Measurements from ENCODE around the gene CCL8.

CCL8 gene

GRCh38 chr17:34319039-34319483 is at the start of gene CCL8:
Gene CCL8, plus strand, starts transcription at chr17:34319435. Its CDS starts 67 bp downstream, at chr17:34319502.
- DNase-seq, result no peak

- no peak for DNase-seq
Observed at GRCh38 chr17:34269969-34270368, 49.3 kb upstream of the CCL8 start, which contains the start of gene CCL7. Gene CCL7, plus strand, starts transcription at chr17:34270221. Its CDS starts 70 bp downstream, at chr17:34270291.

DNA sequence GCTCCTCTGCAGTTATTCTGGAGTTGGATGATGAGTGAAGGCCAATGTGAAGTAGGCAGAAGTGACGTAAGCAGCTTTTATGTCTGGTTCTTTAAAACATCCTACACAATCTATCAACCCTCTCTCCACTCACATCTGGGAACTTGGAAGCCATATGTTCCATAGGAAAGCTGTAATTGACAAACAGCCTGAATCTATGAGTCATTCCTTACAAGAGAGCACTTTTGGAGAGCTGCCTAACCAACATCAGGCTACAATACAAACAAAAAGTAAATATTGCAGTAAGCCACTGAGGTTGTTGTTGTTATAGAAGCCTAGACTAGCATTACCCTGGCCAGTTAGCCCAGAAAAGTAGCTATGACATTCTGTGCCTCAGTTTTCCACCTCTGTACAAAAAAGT is 43.4 kb upstream of the CCL8 start:
- DNase-seq, result no peak

GRCh38 chr17:34276826-34277225 is 42.4 kb upstream of the CCL8 start:
- no peak for DNase-seq

GRCh38 chr17:34283571-34283970 is 35.7 kb upstream of the CCL8 start:
- no peak for DNase-seq

DNA sequence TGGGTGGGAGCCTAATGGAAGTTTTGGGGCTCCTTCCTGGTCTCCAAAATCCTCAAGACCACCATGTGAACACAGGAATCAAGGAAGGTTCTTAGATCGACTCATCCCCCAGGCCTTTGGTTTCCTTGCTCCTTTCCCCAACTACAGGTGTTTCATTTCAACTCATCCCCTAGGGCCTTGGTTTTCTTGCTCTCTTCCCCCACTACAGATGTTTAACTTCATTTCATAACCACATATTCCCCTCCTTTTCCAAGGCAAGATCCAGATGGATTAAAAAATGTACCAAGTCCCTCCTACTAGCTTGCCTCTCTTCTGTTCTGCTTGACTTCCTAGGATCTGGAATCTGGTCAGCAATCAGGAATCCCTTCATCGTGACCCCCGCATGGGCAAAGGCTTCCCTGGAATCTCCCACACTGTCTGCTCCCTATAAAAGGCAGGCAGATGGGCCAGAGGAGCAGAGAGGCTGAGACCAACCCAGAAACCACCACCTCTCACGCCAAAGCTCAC is 33.9 kb upstream of the CCL8 start, which contains the start of gene CCL11:
TSS of gene CCL11 (plus strand) at position 457 of the 507 bp plus-strand sequence. CDS start 67 bp downstream, outside the sequence.
- no peak for DNase-seq

DNA sequence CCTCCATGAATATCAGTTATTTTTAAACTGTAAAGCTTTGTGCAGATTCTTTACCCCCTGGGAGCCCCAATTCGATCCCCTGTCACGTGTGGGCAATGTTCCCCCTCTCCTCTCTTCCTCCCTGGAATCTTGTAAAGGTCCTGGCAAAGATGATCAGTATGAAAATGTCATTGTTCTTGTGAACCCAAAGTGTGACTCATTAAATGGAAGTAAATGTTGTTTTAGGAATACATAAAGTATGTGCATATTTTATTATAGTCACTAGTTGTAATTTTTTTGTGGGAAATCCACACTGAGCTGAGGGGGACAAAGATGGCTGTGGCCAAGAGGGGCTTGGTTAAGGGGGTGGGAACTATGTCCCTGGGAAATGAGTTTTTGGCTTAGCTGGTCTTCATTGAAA is 31.4 kb upstream of the CCL8 start:
- no peak for DNase-seq

DNA sequence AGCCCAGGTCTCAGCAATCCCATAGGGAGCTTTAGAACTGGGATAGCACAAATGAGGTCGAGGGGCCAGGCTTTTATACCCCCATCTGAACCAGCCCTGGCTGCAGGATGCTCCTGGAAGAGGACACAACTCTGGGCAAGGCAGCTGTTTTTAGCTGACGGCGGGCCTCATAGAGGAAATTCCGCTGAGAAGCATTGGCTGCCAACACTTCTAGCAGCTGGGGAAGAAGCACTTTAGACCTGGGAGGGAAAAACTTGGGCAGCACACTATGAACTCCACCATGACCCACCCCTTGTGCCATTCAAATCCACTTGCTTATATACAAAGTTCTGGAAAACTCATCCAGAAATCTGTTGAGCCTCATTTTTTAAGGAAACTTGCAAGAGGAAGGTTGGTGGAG is 28.6 kb upstream of the CCL8 start:
- DNase-seq, result no peak

- no peak for DNase-seq
Observed at GRCh38 chr17:34291721-34292348, 27.4 kb upstream of the CCL8 start.

- no peak for DNase-seq
Observed at GRCh38 chr17:34299027-34299426, 20.2 kb upstream of the CCL8 start.

DNA sequence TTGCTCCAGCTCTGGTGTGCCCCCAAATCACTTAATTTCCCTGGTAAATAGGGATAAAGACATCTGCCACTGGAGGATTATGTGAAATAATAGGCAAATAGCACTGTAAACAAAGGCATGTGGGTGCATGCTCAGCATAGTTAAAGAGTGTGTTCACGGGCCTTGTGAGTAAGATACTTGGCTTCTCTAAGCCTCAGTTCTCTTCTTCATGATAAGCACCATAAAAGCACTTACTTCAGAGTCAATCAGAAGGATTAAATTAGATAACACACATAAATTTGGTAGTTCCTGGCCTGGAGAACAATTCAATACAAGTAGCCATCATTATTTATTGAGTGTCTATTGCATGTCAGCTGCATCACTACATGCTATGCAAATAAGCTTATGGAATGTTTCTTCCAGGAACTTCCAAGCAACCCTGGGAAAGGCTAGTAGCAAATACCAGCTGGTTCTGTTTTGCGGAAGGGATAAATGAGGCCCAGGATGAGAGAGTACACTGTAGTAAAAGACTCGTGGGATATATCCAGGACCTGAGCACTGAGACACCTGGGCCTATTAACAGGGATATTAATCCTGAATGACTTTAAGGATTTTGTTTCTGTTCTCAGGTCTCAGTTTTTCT is 19.2 kb upstream of the CCL8 start:
- no peak for DNase-seq

DNA sequence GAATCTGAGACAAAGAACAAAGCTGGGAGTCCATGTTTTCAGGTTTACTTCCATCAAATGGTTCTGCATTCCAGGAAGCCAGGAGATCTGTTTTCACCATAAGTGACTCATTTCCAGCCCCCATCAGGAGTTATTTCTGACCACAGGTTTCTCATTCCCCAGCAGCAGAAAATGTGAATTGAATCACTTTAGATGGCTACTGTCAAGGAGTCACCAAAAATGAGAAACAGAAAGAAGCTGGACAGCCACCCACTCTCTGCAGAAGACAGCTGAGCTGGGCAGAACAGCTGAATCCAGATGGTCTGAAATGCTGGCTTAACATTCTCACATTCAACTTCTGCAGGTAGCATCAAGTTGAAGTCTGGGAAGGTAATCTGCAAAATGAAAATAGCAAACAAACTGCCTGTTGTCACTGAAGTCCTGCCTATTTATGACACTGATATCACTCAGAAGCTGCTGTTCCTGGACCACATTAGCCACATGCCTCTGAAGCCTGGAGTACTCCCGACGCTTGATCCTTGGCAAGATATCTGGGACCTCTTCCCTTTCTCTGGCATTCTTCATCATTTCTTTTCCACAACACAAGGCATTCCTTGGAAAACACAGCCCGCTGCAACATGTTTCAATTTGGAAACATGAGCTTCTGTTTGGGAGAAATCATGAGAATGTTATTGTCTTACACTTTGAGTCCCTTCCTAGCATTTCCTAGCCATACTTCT is 18.4 kb upstream of the CCL8 start:
- no peak for DNase-seq

DNA sequence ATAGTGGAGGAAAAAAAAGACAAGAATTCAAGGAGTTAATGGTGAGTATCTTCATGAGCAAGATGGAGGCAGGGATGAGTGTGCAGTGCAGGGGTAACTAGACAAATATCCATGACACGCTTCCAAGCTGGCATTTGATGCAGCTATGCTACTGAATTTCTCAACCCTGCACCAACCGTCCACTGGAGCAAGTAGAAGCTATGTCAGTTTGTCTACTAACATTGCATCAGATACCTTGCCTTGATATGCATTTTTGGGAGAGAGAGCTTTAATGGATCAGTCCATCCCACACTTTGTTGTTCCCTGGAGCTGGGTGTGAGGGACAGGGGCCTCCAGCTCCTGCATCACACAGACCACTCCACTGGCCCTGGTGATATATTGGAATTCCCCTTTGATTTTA is 17.2 kb upstream of the CCL8 start:
- no peak for DNase-seq

DNA sequence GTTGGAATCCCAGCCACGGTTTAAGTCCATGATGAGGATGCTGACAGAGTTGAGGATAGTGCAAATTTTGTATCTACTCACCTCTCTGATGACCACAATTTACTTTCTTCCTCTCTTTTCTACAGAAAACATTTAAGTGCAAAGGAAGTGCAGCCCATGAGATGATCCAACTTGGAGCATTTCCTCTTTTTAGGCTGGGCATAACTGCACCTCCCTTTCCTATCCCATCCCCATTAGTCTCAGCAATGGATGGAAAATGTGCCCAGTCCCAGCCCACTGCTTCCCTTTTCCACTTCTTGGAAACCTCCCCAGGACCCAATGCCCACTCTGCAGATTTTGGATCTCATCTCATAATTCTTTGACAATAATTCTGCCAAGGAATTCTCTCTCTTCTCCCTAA is 16.6 kb upstream of the CCL8 start:
- no peak for DNase-seq

GRCh38 chr17:34303606-34304005 is 15.6 kb upstream of the CCL8 start:
- no peak for DNase-seq

DNA sequence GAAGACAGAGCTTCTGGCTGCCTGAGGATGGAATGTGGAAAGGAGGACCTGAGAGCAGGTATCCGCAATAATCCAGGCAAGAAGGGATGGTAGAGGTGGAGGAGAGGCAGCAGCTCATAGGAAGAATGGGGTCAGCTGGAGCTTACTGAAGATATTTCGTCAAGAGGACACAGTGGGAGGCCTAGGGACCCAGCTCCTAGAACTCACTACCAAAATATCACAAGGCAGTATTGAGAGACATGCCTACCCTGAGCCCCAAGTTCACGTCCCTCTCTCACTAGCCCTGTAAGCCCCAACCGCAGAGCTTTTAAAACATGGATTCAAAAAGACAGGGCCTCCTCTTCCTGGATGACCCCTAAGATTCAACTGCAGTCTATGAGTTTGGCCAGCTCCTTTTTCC is 14.2 kb upstream of the CCL8 start:
- no peak for DNase-seq

GRCh38 chr17:34305606-34306005 is 13.6 kb upstream of the CCL8 start:
- no peak for DNase-seq

DNA sequence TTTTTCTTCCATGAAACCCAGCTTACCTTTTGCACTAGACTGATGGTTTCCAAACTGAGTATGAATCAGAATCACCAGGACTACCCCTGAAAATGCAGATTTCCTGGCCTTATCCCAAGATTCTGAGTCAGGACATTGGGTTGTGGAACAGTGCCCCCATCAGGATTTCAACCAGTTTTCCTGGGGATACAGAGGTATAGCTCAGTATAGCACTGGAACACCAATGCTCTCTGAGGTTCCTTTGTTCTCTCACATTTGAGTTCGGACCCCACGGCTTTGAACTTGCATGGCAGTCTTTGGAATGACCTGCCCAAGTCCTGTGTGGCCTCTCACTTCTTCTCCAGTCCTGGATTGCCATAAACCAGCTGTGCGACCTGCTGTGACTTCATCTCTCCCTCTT is 12.8 kb upstream of the CCL8 start:
- DNase-seq, result no peak

GRCh38 chr17:34307110-34307509 is 12.1 kb upstream of the CCL8 start:
- no peak for DNase-seq

- no peak for DNase-seq
Observed at GRCh38 chr17:34308371-34308770, 10.9 kb upstream of the CCL8 start.

DNA sequence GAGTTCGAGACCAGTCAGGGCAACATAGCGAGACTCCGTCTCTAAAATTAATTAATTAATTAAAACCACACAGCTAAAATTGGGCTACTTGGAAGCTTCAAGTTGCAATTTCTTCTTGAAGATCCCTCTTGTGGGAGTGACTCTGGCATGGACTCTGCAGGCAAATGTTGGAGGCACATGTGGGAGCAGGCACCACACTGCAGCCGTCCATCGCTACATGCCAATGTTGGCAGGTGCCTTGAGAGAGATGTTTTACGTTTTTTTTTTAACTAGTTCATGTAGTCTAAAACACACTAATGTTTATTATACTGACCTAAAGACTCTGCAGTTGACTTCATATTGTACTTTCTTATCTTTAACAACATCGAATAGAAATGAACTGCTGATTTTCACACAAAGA is 7.9 kb upstream of the CCL8 start:
- DNase-seq, result no peak

GRCh38 chr17:34312080-34312479 is 7.2 kb upstream of the CCL8 start:
- DNase-seq, result no peak

DNA sequence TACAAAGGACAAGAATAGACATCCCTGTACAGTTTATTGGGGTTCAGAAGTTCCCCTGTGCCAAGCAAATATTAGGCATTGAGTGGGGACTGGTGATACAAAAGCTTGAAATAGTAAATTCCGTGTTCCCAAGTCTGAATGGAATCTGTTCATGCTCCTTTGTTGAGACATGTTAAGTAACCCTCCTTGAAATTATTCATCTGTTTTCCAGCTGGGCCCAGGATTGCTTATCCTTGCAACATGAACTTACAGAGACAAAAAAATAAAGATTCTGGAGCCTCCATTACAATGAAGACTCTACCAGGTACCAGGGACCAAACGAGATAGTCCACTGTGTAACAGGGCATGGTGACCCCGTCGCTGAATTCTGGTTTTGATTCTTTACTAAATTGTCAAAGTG is 6.1 kb upstream of the CCL8 start:
- no peak for DNase-seq

- no peak for DNase-seq
Observed at GRCh38 chr17:34314279-34314678, 5.0 kb upstream of the CCL8 start.

All from CD4-positive, alpha-beta T cell treated with Interleukin-4 for 4 hours (primary cell).